ENCODE results near the gene DNAJC11. TPM values are rescaled to one million over a fixed set of nuclear protein-coding genes. Genes with fewer than 3 reads are reported as not detected.
"Not testable (repeated sequence)": the region's sequence is repeated elsewhere in the genome, so short reads cannot be mapped to it uniquely, and the experiment has no call there.

The DNAJC11 gene
- total RNA-seq, 2 donors from 2014 or later = 78.0 to 101 TPM

- no peak for DNase-seq
- ATAC-seq = no peak
- intact Hi-C loops (cut with DNase I, micrococcal nuclease) = no loop called here
Measured at GRCh38 chr1:6660415-6661049, 41.1 kb downstream of the DNAJC11 start.

DNA sequence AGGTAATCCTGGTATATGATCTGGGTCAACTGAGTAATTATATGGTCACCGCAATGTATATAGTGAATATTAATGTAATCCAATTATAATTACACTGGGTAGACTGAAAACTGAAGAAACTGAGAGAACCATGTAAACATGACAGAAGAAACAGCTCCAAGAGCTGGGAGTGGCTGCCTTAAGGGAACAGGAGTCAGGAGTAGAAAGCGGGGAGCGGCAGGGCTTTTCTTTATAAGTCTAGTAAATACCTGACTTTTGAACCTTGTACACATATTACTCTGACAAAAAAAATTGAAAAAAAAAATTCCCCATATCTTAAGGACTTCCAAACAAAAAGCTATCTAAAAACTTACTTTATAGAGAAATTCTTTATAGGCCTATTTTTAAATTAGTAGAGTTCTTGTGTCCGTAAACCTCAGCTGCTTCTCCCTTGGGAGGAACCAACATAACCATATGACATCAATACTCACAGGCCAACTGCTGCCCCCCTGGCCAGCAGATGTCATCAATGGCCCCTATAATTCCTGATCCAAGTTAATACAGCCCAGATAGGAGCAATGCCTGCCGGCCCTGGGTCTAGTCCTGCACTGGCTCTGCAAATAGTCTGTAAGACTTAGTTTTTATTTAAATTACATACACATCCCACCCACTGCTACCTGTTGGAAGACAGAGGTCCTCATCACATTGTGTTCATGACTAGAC is 43.1 kb downstream of the DNAJC11 start:
- DNase-seq (peak; percentile 26 to 40), ATAC-seq (peak; percentile 92)
- intact Hi-C loops (cut with DNase I, micrococcal nuclease) = no loop called here

GRCh38 chr1:6657138-6657537 is 44.5 kb downstream of the DNAJC11 start:
- DNase-seq = no peak
- intact Hi-C loops (cut with DNase I, micrococcal nuclease) = no loop called here
- no peak for ATAC-seq

DNA sequence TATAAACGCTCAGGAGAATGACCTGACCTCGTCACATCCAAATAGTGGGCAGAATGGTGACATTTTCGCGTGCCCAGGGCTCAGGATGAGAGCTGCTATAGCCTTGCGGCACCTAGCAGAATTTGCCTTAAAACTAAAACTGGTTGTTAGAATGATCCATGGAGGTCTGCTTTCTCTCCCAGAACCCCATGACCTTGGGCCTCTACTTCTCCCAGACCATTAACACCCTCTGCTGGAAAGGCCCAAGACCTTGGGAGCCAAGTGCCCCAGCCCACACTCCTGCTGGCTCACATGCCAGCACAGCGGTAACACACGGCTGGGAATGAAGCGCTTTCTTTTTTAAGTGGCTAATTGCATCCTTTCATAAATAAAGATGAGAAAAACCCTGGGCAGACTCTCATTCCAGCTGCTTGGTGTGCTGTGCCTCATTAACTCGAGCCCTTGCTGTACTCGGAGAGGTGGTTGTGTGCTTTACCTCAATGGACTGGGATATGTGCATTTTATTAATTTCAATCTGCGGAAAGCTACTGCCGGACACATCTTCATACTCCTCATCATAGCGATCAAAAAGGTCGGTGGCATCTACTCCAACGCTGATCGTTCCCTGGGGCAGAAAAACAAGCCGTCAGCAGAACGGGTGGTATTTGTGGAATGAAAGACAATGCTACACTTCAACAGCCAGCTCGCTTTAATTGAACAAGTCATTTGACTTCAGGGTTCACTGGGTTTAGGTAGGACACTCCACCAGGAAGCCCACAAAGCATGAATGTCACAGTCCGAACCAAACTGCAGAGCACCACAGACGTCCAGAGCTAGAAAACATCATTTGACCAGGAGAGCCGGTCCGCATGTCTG is 48.0 kb downstream of the DNAJC11 start:
- intact Hi-C loops (cut with DNase I, micrococcal nuclease) = no loop called here
- DNase-seq (no peak), ATAC-seq (no peak)

DNA sequence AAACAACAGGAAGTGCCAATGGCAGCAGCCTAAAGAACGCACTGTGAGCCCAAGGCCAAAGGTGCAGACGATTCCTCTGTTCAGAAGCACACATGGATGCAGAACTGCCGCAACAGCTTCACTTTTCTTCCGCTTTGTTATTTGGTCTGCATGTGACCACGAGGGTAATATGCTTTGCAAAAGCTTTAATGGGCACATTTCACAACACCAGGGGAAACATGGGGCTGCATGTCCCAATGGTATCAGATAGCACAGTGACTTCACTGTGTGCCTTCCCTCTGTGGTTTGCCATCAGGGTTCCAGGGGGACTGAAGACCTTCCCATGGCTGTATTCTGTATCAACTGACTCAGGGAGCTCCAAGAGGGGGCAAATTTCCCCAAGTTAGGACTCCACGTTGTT is 48.6 kb downstream of the DNAJC11 start:
- no peak for DNase-seq
- intact Hi-C loops (cut with DNase I, micrococcal nuclease) = no loop called here
- ATAC-seq = no peak

DNA sequence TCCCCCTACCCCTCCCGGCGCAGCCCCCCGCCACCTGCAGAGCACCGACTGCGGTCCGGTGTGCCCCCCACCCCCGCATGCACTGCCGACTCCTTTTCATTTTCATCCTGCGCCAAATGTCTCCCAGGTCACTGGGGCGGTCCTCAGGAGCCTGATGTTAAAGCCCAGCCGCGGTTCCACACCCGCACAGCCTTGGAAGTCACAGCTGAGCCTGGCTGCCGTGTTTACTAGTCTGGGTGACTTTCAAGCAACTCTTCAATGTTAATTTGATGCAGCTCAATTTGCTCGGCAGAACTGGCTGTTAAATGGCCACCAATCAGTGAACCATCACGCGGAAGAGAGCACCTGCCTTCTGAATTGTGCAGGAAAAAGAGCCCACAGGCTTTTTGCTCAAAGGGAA is 49.7 kb downstream of the DNAJC11 start:
- ATAC-seq (no peak), DNase-seq (no peak)
- intact Hi-C loops (cut with DNase I, micrococcal nuclease) = no loop called here

GRCh38 chr1:6648556-6648955 is 53.1 kb downstream of the DNAJC11 start:
- intact Hi-C loops (cut with DNase I, micrococcal nuclease) = loop anchor here in 1 of 2 donors (5.0 kb wide), 1 partner anchor 161 kb away; no protein-coding TSS in a partner anchor
- no peak for ATAC-seq
- DNase-seq = no peak

DNA sequence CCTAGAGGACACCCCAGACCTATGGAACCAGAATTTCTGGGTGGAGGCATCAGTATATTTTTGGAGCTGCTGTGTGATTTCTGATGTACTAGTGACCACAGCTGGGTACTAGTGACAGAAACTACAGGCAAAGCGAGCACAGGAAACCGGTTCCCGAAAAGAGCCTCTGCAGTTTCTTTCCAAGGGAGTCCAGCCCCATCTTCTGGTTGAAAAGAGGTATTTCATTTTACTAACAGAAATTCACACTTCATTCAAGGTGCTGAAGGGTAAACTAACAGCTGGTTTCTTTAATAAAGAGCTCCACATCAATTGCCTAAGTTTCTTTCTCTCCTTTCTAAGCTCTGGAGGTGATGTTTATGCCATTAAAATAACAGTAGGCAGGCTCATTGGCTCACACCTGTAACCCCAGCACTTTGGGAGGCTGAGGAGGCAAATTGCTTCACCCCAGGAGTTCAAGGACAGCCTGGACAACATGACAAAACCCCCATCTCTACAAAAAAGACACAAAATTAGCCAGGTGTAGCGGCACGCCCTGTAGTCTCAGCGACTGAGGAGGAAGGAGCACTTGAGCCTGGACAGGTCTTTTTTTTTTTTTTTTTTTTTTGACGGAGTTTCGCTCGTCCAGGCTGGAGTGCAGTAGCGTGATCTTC is 55.0 kb downstream of the DNAJC11 start:
- DNase-seq = no peak
- intact Hi-C loops (cut with DNase I, micrococcal nuclease) = loop anchor here in 1 of 2 donors (5.0 kb wide), 1 partner anchor 159 kb away; no protein-coding TSS in a partner anchor
- ATAC-seq = peak; percentile 60

GRCh38 chr1:6645018-6645417 is 56.6 kb downstream of the DNAJC11 start:
- ATAC-seq (no peak), DNase-seq (no peak)
- intact Hi-C loops (cut with DNase I, micrococcal nuclease) = loop anchor here in 1 of 2 donors (5.0 kb wide), 1 partner anchor 158 kb away; no protein-coding TSS in a partner anchor

GRCh38 chr1:6640867-6641266 is 60.7 kb downstream of the DNAJC11 start:
- ATAC-seq; intact Hi-C loops (cut with DNase I, micrococcal nuclease); DNase-seq: not testable (repeated sequence)

GRCh38 chr1:6638226-6638625 is 63.4 kb downstream of the DNAJC11 start:
- DNase-seq (peak; percentile 41 to 48), ATAC-seq (no peak)
- intact Hi-C loops (cut with DNase I, micrococcal nuclease) = loop anchor here in 1 of 2 donors (10.0 kb wide), 1 partner anchor 83 kb away; the partner anchor contains the start of genes NOL9 and TAS1R1

DNA sequence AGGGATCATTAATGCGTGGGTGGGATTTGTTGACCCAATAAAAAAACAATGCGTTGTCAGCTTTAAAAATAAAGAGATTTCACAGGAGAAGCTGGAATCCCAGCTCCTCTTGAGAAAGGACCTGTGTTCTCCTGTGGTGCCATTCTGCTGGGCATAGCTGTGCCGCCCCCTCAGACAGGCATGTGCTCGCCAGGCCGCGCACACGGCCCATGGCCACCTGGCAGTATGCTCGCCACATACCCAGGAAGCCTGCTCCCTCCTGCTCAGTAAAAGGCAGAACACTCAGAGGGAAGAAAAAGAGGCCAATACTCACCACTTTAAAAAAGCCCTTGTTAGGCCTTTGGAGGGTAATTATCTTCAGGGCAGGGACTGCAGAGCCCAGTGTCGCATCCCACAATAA is 63.8 kb downstream of the DNAJC11 start:
- intact Hi-C loops (cut with DNase I, micrococcal nuclease) = loop anchor here in 1 of 2 donors (10.0 kb wide), 1 partner anchor 83 kb away; the partner anchor contains the start of genes NOL9 and TAS1R1
- DNase-seq (no peak), ATAC-seq (no peak)

DNA sequence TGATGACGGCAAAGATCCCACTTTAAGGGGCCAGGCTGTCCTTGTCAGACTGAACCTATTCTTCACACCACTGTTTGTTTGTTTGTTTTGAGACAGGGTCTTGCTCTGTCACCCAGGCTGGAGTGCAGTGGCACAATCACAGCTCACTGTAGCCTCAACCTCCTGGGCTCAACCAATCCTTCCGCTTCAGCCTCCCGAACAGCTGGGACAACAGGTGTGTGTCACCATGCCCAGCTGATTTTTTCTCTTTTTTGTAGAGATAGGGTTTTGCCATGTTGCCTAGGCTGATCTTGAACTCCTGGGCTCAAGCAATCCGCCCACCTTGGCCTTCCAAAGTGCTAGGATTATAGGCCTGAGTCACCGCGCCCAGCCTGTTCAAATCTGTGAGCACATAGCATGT is 64.8 kb downstream of the DNAJC11 start:
- intact Hi-C loops (cut with DNase I, micrococcal nuclease) = loop anchor here in 1 of 2 donors (10.0 kb wide), 1 partner anchor 82 kb away; the partner anchor contains the start of genes NOL9 and TAS1R1
- ATAC-seq, DNase-seq: not testable (repeated sequence)

DNA sequence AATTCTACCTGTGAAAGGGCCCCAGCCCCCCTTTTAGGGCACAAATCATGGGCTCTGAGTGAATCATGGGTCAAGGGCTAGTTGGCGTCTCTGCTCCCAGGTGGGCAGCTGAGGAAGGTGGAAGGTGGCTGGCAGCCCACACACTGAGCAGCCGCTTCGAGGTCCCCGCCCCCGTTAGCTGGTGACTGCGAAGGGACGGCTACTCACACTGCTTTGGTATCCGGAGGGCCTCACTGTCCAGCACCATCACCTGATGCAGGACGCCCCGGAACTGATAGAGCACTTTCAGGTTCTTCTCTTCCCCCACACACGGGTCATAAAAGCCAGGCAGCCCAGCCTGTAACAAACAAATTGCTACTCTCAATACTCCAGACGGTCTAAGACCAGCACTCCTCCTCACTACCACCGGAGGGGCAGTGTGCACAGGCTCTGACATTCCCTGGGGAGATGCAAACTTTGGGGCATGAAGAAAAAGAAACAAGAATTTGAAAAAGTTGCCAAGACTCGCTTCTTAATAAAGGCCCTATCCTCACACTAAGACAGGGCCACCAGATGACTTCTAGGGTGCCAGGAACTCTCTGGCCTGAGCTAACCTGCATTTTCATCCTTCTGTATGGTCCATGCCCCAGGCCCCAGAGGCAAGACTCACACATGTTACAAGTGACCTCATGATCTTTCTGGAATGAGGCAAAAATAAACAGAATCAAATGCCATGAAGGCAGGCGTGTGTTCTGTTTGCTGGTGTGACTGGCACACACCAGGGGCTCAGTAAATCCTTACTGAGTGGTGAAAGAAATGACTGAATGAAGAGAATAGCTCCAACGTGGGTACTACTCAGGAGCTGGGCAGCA is 65.5 kb downstream of the DNAJC11 start:
- intact Hi-C loops (cut with DNase I, micrococcal nuclease) = loop anchor here in 1 of 2 donors (10.0 kb wide), 1 partner anchor 81 kb away; the partner anchor contains the start of genes NOL9 and TAS1R1
- no peak for ATAC-seq

DNA sequence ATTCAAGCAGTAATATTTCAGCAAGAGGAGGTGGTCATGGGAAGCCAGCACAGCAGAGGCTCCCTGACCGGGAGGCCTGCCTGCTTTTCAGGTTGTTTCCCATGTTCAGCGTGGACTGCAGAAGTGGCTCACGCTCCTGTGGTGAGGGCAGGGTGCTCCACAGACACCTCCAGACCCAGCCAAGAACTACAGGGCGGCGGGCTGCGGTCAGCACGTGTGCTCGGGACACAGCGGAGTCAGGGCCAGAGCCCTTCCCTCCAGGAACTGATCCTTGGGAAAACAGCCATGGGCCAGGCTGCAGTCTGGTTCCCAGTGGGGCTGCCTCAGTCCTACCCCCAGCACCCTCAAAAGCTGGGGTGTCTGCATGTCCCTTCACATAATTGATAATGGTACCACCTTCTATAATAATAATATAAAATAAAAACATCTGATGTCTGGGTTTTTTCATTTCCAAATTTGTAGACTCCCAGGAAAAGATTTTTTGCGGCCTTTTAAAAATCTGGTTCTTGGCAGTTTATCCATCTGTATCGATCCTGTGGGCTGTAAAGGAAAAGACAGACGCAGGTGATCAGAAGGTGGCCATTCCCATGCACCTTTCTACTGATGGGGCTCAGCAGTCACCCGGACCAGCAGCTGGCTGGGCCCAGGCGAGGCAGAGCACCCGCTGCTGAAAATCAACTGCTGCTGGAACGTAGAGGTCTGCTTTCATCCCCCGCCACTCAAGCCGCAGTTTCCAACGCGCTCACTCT is 66.3 kb downstream of the DNAJC11 start:
- intact Hi-C loops (cut with DNase I, micrococcal nuclease) = loop anchor here in 1 of 2 donors (10.0 kb wide), 1 partner anchor 81 kb away; the partner anchor contains the start of genes NOL9 and TAS1R1
- ATAC-seq (peak; percentile 5), DNase-seq (no peak)

More for the DNA sequence above, 65.5 kb downstream of the DNAJC11 start:
- DNase-seq = no peak

GRCh38 chr1:6634371-6635052 is 67.1 kb downstream of the DNAJC11 start:
- intact Hi-C loops (cut with DNase I, micrococcal nuclease) = loop anchor here in 1 of 2 donors (10.0 kb wide), 1 partner anchor 80 kb away; the partner anchor contains the start of genes NOL9 and TAS1R1
- ATAC-seq (peak; percentile 86), DNase-seq (peak; percentile 49 to 78)

Measured in left colon (tissue), 2 donors.